Neural progenitor cell (in vitro differentiated cells): ENCODE results near the gene H2AZ1. TPM values are rescaled to one million over a fixed set of nuclear protein-coding genes. Genes with fewer than 3 reads are reported as not detected.

Source experiments
- DNase-seq: peaks from one replicate; pipeline ENCODE4 v3.0.0-alpha.2; 2016; ENCODE audit warnings: low spot score
- H2AFZ ChIP-seq: fragments of 200-600 bp; sonication (generic); replicated peaks from 2 replicates; pipeline ENCODE4 v1.6.1; 2016; ENCODE audit warnings: antibody characterized with exemption
- H3F3A ChIP-seq: fragments of 200-600 bp; sonication (generic); 2 replicates; pipeline ENCODE4 v1.6.1; 2016; ENCODE audit warnings: antibody characterized with exemption, low read depth
- H3K27ac ChIP-seq: fragments of 200-600 bp; sonication (generic); 2 replicates; pipeline ENCODE4 v1.5.1; 2016; ENCODE audit warnings: mild to moderate bottlenecking
- H3K27me3 ChIP-seq: fragments of 200-600 bp; sonication (generic); 2 replicates; pipeline ENCODE4 v1.6.1; 2016; ENCODE audit warnings: mild to moderate bottlenecking, moderate library complexity
- H3K36me3 ChIP-seq: fragments of 200-600 bp; sonication (generic); 2 replicates; pipeline ENCODE4 v1.5.1; 2016
- H3K4me1 ChIP-seq: fragments of 200-600 bp; sonication (generic); 2 replicates; pipeline ENCODE4 v1.6.1; 2016; ENCODE audit warnings: mixed run types
- H3K4me2 ChIP-seq: fragments of 200-600 bp; sonication (generic); 2 replicates; pipeline ENCODE4 v1.6.1; 2016
- H3K4me3 ChIP-seq: fragments of 200-600 bp; sonication (generic); 2 replicates; pipeline ENCODE4 v1.5.1; 2016
- H3K79me2 ChIP-seq: fragments of 200-600 bp; sonication (generic); 2 replicates; pipeline ENCODE4 v1.6.1; 2016; ENCODE audit warnings: low read depth
- H3K9ac ChIP-seq: fragments of 200-600 bp; sonication (generic); 2 replicates; pipeline ENCODE4 v1.6.1; 2016
- H3K9me3 ChIP-seq: fragments of 200-600 bp; sonication (generic); 2 replicates; pipeline ENCODE4 v1.5.1; 2016; ENCODE audit warnings: low read depth
- H4K20me1 ChIP-seq: fragments of 200-600 bp; sonication (generic); 2 replicates; pipeline ENCODE4 v1.6.1; 2016; ENCODE audit warnings: low read depth
- H3K27ac Mint-ChIP-seq: 3 replicates; pipeline ENCODE4 v1.8.0; 2021; ENCODE audit warnings: mixed read lengths
- H3K27me3 Mint-ChIP-seq: 2 replicates; pipeline ENCODE4 v1.8.0; 2022; ENCODE audit warnings: low read depth, mild to moderate bottlenecking, inconsistent platforms, moderate library complexity, mixed read lengths; ENCODE audit not compliant: insufficient read depth
- H3K36me3 Mint-ChIP-seq: 3 replicates; pipeline ENCODE4 v1.8.0; 2021; ENCODE audit warnings: mixed read lengths
- H3K4me1 Mint-ChIP-seq: 3 replicates; pipeline ENCODE4 v1.8.0; 2021; ENCODE audit warnings: mixed read lengths
- H3K4me3 Mint-ChIP-seq: 3 replicates; pipeline ENCODE4 v1.8.0; 2021; ENCODE audit warnings: mild to moderate bottlenecking, moderate library complexity, mixed read lengths
- H3K9me3 Mint-ChIP-seq: 3 replicates; pipeline ENCODE4 v1.8.0; 2020; ENCODE audit warnings: mixed read lengths
- EZH2 ChIP-seq: fragments of 200-600 bp; sonication (generic); IDR thresholded peaks from 2 replicates; pipeline ENCODE4 v1.6.1; 2017; ENCODE audit warnings: antibody characterized with exemption, mild to moderate bottlenecking, moderate library complexity
- EZH2phosphoT487 ChIP-seq: fragments of 200-600 bp; sonication (generic); IDR thresholded peaks from 2 replicates; pipeline ENCODE4 v1.6.1; 2017; ENCODE audit warnings: antibody characterized with exemption
- total RNA-seq: library from RNA; depleted of rRNA; stranded (reverse); fragments of >200 nt; gene quantifications from 2 replicates; pipeline ENCODE4 v1.2.3, GENCODE V29; 2015; ENCODE audit warnings: low replicate concordance
- TF ChIP-seq, protein P1 (sequence below): fragments of 200-600 bp; sonication (generic); IDR thresholded peaks from 2 replicates; pipeline ENCODE4 v1.5.1; 2017; ENCODE audit warnings: antibody characterized with exemption, mild to moderate bottlenecking

H2AZ1 gene
- total RNA-seq, 1 donor from 2014 or later = 1,004 TPM

- Histone ChIP-seq H3K36me3 (peaks cover 8% of the 10 kb centered on the region), H3K27me3 (no peaks in the 10 kb centered on the region), H4K20me1 (no peaks in the 10 kb centered on the region), H3K9me3 (peaks cover 6% of the 10 kb centered on the region), H3K27ac (no peak overlapping the region), H3K4me1 (no peaks in the 10 kb centered on the region), H2AFZ (no peak overlapping the region), H3K4me2 (no peak overlapping the region), H3K4me3 (no peak overlapping the region), H3K9ac (no peak overlapping the region), H3F3A (no peaks in the 10 kb centered on the region), H3K79me2 (peaks cover 98% of the 10 kb centered on the region)
- H3K36me3 Mint-ChIP-seq = peaks cover 34% of the 10 kb centered on the region
- peaks cover 22% of the 10 kb centered on the region for H3K9me3 Mint-ChIP-seq
- no peak overlapping the region for H3K27ac Mint-ChIP-seq
- no peaks in the 10 kb centered on the region for H3K4me1 Mint-ChIP-seq
- TF ChIP-seq EZH2phosphoT487 (no peak), EZH2 (no peak)
- TF ChIP-seq, protein P1, sequence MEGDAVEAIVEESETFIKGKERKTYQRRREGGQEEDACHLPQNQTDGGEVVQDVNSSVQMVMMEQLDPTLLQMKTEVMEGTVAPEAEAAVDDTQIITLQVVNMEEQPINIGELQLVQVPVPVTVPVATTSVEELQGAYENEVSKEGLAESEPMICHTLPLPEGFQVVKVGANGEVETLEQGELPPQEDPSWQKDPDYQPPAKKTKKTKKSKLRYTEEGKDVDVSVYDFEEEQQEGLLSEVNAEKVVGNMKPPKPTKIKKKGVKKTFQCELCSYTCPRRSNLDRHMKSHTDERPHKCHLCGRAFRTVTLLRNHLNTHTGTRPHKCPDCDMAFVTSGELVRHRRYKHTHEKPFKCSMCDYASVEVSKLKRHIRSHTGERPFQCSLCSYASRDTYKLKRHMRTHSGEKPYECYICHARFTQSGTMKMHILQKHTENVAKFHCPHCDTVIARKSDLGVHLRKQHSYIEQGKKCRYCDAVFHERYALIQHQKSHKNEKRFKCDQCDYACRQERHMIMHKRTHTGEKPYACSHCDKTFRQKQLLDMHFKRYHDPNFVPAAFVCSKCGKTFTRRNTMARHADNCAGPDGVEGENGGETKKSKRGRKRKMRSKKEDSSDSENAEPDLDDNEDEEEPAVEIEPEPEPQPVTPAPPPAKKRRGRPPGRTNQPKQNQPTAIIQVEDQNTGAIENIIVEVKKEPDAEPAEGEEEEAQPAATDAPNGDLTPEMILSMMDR = no peak
- no peak overlapping the region for H3K4me3 Mint-ChIP-seq
- H3K27me3 Mint-ChIP-seq = peaks cover 3% of the 10 kb centered on the region
- no peak for DNase-seq
Measured at GRCh38 chr4:99938243-99938753, 11.8 kb downstream of the H2AZ1 start.

DNA sequence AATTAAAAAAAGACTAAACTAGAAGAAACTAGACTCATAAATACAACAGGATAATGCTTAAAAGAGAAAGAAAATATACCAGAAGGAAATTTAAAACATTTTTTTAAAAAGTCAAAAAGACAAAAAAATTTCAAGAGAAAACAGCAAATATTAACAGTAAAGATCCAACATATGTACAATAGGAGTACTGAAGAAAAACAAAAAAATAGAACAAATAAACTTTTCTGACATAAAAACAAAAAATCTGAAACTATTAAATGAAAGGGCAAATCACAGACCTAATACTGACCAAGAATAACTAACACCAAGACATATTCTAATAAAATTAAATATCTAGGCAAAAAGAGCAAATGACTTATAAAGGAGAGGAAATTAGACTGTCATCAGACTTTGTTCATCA, 15.2 kb downstream of the H2AZ1 start:
- Histone ChIP-seq H4K20me1 (peaks cover 3% of the 10 kb centered on the region), H3F3A (no peaks in the 10 kb centered on the region), H2AFZ (no peak overlapping the region), H3K9me3 (peaks cover 6% of the 10 kb centered on the region), H3K4me1 (no peaks in the 10 kb centered on the region), H3K36me3 (peaks cover 9% of the 10 kb centered on the region), H3K79me2 (peaks cover 97% of the 10 kb centered on the region), H3K27ac (no peak overlapping the region), H3K9ac (no peak overlapping the region), H3K4me2 (no peak overlapping the region), H3K4me3 (no peak overlapping the region), H3K27me3 (no peaks in the 10 kb centered on the region)
- Mint-ChIP-seq H3K9me3 (peaks cover 29% of the 10 kb centered on the region), H3K36me3 (peaks cover 45% of the 10 kb centered on the region), H3K4me3 (no peak overlapping the region), H3K27ac (no peak overlapping the region), H3K4me1 (no peaks in the 10 kb centered on the region), H3K27me3 (peaks cover 3% of the 10 kb centered on the region)
- TF ChIP-seq EZH2phosphoT487 = no peak
- TF ChIP-seq, protein P1 = no peak
- TF ChIP-seq EZH2 = no peak
- no peak for DNase-seq

GRCh38 chr4:99927566-99927965, 22.5 kb downstream of the H2AZ1 start:
- no peak overlapping the region for H3K4me2 ChIP-seq
- H3K4me3 Mint-ChIP-seq = no peak overlapping the region
- TF ChIP-seq, protein P1 = no peak
- TF ChIP-seq EZH2phosphoT487 = no peak
- no peak for TF ChIP-seq EZH2
- H3K9me3 Mint-ChIP-seq = peaks cover 4% of the 10 kb centered on the region
- no peak for DNase-seq
- no peak overlapping the region for H3K27ac ChIP-seq
- H3K9me3 ChIP-seq = no peaks in the 10 kb centered on the region
- H3K4me1 ChIP-seq = no peaks in the 10 kb centered on the region
- peaks cover 9% of the 10 kb centered on the region for H3K36me3 ChIP-seq
- H4K20me1 ChIP-seq = peaks cover 3% of the 10 kb centered on the region
- no peaks in the 10 kb centered on the region for H3K4me1 Mint-ChIP-seq
- H3K27me3 ChIP-seq = no peaks in the 10 kb centered on the region
- no peaks in the 10 kb centered on the region for H3K27me3 Mint-ChIP-seq
- no peak overlapping the region for H2AFZ ChIP-seq
- no peaks in the 10 kb centered on the region for H3F3A ChIP-seq
- no peak overlapping the region for H3K4me3 ChIP-seq
- H3K27ac Mint-ChIP-seq = no peak overlapping the region
- H3K79me2 ChIP-seq = peaks cover 46% of the 10 kb centered on the region
- peaks cover 15% of the 10 kb centered on the region for H3K36me3 Mint-ChIP-seq
- no peak overlapping the region for H3K9ac ChIP-seq
